Jurkat, Clone E6-1 (cell line): ENCODE data around the gene PTGDS. TPM values are rescaled to one million over a fixed set of nuclear protein-coding genes. Genes with fewer than 3 reads are reported as not detected.

Source experiments
- DNase-seq: peaks from one replicate; pipeline ENCODE4 v3.0.0-alpha.2; 2011; ENCODE audit warnings: low read depth, low spot score
- H3K4me3 ChIP-seq: 2 replicates; pipeline ENCODE4 v1.5.1; 2011; ENCODE audit warnings: mild to moderate bottlenecking, low read length, control low read depth, moderate library complexity
- polyA plus RNA-seq: library from polyadenylated mRNA; unstranded; fragments of >200 nt; gene quantifications from one replicate; pipeline ENCODE4 v1.2.1, GENCODE V29; 2012; ENCODE audit warnings: missing spikeins; ENCODE audit not compliant: insufficient read length, insufficient read depth

PTGDS gene
- polyA plus RNA-seq, result not detected

DNA sequence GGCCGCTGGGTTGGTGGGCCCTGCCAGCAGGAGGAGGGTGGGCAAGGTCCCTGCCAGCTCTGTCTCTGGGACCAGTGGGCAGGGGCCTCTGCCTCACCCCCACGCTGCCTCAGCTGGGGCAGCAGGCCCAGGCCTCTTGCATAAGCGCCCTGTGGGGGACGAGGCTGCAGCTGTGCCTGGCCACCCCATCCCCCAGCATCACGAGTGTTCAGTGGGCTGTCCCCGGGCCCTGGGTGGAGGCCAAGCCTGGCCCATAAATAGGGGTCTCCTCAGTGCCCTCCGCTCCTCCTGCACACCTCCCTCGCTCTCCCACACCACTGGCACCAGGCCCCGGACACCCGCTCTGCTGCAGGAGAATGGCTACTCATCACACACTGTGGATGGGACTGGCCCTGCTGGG, at the start of gene PTGDS:
Gene PTGDS (plus strand): TSS at position 282 of the 400 bp plus-strand sequence. CDS start 75 bp downstream, at position 357.
- DNase-seq, result no peak
- H3K4me3 ChIP-seq, result no peak within 1 kb of the TSS

DNA sequence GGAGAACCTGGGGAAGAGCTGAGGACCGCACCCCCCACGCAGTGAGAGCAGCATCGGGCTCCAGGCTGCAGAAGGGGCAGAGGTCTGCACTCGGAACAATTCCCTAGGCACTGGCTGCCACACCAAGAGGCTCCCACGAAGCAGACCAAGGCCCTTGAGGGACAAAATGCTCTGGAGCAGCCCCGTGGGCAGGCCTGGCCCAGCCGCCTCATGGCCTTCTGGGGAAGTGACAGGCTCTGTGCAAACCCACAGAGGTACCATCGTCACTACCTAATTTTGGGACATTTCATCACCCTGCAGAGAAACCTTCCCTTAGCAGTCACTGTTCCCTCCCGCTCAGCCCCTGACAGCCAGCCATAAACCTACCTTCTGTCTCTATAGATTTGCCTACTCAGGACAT, 48.7 kb upstream of the PTGDS start:
- DNase-seq, result no peak

DNA sequence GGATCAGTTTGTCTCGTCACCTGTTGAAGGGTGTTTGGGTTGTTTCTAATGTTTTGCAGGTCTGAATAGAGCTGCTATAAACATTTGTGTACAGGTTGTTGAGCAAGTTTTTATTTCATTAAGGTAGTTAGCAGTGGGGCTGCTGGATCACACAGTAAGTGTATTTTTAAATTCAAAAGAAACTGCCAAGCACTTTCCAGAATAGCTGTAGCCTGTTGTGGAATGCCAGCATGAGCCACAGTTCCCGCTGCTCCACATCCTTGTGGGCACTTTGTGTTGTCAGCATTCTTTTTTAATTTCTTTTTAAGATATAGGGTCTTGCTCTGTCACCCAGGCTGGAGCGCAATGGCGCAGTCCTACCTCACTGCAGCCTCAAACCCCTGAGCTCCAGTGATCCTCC, 47.3 kb upstream of the PTGDS start:
- no peak for DNase-seq
- H3K4me3 ChIP-seq, result no peak overlapping the region

More for the DNA sequence above, 48.7 kb upstream of the PTGDS start:
- H3K4me3 ChIP-seq, result no peak overlapping the region

DNA sequence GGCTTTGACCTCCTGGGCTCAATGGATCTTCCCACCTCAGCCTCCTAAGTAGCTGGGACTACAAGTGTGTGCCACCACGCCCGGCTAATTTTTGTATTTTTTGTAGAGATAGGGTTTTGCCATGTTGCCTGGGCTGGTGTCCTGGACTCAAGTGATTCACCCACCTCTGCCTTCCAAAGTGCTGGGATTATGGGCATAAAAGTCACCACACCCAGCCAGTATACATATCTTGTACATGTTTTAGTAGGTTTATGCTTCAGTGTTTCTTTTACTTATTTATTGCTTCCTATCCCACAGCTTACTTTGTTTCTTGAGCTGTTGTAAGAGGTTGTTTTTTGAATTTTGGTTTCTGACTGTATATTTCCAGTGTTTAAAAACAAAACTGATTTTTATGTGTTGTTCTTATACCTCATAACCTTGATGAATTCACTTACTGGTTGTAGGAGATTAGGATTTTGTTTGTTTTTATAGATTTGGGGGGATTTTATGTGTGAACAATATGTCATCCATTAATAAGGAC, 45.6 kb upstream of the PTGDS start:
- DNase-seq, result no peak
- H3K4me3 ChIP-seq, result no peak overlapping the region

DNA sequence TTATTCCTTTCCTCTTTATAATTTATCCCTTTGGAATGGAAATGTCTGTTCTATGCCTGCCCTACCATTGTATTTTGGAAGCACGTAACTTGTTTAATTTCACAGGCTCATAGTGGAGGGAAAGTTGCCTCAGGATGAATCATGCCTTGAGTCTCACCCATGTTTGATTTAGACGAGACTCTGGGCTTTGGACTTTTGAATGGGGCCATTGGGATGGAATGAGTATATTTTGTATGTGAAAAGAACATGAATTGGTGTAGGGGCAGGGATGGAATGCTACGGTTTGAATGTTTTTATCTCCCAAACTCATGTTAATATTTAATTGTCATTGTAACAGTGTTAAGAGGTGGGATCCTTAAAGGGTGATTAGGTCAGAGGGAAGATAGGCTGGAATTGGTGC, 43.0 kb upstream of the PTGDS start:
- DNase-seq, result no peak
- no peak overlapping the region for H3K4me3 ChIP-seq

DNA sequence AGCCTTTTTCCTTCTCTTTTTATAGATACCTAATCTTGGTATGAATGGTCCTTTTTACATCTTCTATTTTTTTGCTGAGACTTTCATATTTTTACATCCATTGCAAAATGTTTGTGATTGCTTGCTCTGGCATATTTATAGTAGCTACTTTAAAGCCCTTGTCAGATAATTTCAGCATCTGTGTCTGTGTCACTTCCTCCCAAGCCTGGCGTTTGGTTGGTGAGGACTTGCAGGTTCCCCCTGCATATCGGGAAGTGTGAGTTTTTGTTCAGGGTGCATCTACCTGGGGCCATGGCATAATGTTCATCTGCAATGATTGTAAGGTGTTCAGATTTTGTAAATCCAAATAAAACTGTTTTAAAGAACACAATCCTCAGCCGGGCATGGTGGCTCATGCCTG, 41.7 kb upstream of the PTGDS start:
- DNase-seq, result no peak
- H3K4me3 ChIP-seq, result no peak overlapping the region

DNA sequence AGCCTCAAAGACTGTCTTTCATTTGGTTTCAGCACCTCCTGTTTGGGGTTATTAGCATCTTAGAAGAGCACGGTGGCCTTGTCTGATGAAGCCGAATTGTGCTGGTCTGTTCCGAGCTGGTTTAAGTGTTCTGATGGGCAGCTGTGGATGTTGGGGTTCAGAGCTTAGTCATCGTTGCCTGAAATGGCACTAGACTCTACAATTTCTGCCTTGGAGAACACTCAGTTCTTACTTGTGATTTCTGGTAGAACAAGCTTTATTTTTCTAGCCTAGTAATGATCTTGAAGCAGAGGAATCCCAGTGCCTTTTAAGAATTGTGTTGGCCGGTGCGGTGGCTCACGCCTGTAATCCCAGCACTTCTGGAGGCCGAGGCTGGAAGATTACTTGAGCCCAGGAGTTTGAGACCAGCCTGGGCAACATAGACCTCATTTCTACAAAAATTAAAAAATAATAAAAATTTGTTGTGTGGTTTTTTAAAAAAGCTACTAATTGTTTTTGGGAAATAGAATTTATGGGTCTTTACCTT, 40.6 kb upstream of the PTGDS start:
- DNase-seq, result no peak
- no peak overlapping the region for H3K4me3 ChIP-seq

DNA sequence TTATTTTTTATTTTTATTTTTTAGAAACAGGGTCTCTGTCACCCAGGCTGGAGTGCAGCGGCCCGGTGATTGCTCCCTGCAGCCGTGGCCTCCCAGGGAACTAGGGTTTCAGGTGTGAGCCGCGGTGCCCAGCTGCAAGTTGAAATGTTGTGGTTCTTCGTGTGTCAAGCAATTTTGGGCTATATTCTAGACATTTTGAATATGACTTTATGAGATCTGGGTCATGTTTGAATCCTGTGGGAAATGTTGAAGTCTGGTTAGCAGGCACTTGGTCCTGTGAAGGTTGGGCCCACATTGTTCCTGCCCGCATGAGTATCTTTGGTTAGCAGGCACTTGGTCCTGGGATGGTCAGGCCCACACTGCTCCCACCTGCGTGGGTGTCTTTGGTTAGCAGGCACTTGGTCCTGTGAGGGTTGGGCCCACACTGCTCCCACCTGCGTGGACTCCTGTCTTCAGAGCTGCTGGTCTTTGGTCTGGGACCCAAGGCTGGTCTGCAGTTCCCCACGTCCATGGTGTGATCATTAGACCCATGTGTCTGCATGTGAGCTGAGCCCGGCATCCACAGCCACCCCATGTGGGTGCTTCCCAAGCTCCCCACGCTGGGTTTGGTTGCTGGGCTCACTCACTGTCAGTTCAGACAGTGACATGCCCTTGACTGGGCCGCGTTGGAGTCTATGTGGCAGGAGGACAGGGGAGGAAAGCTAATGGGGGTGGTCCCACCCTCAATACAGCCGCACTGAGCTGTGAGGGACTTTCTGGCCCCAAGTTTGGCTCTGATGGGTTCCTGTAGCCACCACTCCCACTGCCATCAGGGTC, 39.9 kb upstream of the PTGDS start:
- no peak for DNase-seq

DNA sequence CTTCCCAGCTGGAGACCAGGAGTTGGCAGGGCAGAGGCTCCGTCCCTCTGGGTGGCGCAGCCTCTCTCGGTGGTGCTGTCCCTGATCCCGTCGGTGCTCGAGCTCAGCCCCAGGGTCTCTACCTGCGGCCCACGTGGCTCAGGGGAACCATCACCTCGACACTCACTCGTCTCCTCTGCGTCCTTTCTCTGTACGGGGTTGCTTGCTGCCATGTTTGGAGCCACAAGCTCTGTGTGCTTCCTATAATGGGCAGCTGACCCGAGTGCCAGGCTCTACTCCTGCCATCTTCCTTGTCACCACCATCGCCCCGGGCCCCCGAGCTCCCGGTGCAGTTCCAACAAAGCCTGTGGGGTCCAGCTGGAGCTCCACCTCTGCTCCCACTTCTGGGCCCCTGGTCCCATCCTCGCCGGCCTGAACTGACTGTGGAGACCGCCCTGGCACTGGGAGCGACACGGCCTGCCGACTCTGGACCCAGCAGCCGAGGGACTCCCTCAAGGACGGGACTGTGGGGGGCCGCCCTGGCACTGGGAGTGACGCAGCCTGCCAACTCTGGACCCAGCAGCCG, 37.8 kb upstream of the PTGDS start:
- no peak overlapping the region for H3K4me3 ChIP-seq
- DNase-seq, result no peak

More for the DNA sequence above, 39.9 kb upstream of the PTGDS start:
- no peak overlapping the region for H3K4me3 ChIP-seq

DNA sequence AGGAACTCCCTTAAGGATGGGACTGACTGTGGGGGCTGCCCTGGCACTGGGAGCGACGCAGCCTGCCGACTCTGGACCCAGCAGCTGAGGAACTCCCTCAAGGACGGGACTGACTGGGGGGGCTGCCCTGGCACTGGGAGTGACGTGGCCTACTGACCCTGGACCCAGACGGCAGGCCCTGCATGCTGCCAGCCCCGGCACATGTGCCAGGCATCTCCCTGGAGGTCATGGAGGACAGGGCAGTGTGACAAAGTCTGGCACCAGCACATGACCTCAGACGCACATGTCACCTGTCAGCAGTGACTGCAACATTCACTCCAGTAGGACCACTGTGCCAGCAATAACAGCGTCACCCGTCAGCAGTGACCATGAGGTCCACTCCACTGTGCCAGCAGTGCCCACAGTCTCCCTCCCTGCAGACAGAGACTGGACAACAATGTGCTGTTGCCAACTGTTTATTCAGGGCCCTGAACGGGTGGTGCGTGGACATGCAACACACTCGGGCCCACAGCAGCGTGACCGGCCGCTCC, 37.2 kb upstream of the PTGDS start:
- no peak for DNase-seq
- no peak overlapping the region for H3K4me3 ChIP-seq

DNA sequence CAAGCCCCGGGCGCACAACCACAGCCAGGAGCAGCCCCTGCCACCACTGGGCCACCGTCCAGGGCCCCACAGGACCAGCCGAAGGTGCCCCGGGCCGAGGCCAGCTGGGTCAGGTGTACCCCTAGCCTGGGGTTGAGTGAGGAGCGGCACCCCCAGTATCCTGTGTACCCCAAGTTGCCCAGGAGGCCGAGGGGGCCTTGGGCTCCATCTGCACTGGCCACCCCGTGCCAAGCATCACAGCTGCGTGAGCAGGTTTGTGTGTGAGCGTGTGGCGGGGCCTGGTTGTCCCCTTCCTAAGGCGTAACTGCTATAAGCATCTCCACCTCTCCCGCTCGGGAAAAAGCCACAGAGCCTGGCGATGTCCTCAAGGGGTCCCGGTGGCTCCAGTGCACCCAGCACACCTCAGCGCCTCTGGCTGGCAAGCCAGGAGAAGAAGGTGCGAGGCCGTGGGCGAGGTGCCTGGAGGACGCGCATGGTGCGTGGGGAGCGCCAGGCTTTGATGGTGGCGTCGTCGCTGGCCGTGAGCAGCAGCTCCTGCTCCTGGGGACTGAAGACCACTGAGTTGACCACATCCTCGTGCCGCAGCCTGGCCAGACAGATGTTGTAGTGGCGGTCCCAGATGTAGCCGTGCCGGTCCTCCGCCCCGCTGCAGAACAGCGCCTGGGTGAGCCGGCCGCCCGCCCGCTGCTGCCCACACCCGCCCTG, 36.6 kb upstream of the PTGDS start:
- H3K4me3 ChIP-seq, result no peak overlapping the region
- DNase-seq, result no peak

DNA sequence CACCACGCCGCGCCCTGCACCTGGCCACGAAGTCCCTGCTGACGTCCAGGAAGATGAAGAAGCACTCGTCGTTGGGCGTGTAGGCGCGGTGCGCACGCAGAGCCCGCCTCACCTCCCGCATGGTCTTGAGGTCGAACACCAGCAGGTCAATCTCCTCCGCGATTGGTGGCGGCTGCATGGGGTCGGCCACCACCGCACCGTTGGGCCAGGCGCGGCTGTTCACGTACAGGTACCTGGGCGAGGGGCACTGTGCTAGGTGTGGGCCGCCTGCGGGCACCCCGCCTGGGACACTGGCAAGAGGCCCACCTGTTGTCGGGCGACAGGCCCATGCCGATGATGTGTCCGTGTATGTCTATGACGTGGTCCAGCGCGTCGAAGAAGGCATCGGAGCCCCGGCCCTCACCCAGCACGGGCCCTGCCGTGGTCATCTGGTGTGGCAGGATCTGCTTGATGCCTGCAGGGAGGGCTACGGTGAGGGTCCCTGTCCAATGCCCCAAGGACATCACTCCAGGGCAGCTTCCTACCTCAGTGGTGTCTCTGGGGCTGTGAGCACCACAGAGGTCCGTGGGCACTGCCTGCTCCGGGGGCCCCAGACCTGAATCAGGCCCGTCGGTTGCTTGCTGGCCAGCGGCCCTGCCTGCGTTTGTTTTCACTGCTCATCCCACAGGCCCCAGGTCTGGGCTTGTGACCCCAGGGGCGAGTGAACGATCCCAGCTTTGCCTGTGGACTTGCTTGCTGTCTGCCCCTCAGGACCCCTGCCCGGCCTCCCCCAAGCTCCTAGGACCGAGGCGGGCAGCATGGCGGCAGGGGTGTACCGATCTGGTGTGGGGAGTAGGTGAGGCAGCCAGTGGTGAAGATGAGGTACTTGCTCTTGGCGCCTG, 35.8 kb upstream of the PTGDS start:
- no peak overlapping the region for H3K4me3 ChIP-seq
- DNase-seq, result no peak

DNA sequence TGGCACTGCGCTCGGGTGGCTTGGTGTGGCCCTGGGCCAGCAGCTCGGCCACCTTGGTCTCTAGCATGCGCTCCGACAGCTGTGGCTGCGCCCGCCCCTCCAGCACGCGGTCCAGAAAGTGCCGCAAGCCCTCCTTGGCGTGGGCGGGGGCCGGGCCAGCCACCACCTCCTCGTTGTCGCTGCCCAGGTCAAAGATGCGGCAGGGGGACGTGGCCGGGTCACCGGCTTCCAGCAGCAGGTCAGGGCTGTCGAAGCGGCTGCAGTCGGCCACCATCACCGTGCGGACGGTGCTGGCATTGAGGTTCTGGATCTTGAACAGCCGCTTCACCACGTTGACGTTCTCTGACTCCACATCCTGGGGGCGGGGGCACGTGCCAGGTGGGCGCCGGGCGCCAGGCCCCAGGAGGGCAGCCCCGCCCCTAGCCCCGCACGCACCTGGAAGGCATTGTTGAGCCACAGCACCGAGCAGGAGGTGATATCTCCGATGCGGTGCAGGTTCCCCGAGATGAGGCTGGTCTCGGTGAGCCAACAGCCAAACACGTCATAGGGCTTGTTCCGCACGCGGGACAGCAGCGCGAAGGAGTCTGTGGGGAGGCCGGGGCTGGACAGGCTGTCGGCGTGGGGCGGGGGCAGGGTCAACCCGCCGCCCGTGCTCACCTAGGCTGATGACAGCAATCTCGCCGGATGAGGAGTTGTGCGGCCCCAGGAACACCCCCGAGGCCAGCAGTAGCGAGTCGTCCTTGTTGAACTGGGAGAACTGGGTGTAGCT, 35.0 kb upstream of the PTGDS start:
- no peak for DNase-seq
- no peak overlapping the region for H3K4me3 ChIP-seq

DNA sequence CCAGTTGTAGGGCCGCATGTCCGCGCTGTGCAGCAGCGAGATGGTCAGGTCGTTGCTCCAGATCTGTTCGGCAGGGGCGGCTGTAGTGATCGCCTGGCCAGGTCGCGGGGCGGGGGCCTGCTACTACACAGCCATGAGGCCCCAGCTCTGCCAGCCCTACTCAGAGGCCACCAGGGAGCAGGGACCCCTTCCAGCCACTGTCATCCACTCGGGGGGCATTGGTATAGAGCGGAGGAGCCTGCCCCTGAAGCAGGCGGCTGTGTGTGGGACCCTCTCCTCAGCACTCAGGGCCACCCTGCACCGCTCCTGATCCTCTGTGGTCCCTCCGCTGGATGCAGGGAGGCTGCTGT, 34.4 kb upstream of the PTGDS start:
- peak overlapping the region; percentile 78; the same call in 1 of the 2 replicates for H3K4me3 ChIP-seq

DNA sequence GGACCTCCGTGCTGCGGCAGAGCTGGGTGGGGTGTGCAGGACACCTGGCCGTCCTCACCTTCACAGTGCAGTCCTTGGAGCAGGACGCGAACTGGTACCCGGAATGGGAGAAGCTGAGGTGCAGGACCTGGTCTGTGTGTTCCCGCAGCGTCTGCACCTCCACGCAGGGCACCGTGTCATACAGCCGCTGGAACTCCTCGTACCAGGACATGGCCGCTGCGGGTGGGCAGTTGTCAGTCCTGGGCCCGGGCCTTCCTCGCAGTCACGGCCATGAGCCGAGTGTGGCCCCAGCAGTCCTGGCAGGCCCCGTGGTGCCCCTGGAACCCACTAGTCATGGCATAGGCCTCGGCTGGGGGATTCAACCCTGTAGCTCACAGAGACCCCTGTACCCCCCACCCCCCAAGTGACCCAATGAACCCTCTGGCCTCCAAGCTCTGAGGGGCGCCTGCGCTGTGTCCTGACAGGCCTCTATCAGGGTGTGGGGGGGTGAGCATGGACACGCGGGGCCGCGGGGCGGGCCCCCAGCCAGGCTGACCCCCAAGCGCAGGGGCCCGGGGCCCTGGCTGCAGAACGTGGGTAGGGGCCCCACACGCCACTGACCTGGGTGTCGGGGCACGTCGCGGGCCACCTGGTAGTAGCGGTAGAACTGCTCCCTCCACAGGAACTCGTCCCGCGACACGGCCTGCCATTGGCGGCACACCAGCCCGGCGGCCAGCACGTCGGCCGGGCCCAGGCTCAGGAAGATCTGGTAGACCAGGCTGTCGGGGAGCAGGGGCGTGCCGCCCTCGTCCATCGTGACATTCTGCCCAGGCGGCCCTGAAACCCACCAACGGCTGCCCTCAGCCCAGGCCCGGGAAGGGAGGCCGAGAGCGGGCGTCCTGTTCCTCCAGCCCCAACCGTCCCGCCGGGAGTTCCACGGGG, 33.8 kb upstream of the PTGDS start:
- DNase-seq, result no peak
- H3K4me3 ChIP-seq, result peak overlapping the region; percentile 78

More for the DNA sequence above, 34.4 kb upstream of the PTGDS start:
- no peak for DNase-seq

DNA sequence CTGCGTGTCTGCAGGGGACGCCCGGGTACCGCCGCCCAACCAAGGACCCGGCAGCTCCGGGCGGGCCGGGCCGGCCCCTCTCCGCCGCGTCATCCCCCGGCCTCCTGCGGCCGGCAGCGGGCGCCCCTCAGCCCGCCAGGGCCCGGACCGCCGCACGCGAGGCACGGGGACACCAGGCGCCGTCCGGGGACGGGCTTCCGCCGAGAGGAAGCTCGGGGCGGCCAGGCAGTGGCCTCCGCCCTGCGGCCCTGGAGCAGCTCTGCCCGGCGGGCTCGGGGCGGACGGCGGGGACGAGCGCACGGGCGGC, 33.1 kb upstream of the PTGDS start:
- peak overlapping the region; percentile 78 for H3K4me3 ChIP-seq
- no peak for DNase-seq
